Muscle of leg (tissue), 11 donors: Measurements from ENCODE around the gene SRGN. TPM values are rescaled to one million over a fixed set of nuclear protein-coding genes. Genes with fewer than 3 reads are reported as not detected.
"Not testable (repeated sequence)": the region's sequence is repeated elsewhere in the genome, so short reads cannot be mapped to it uniquely, and the experiment has no call there.

Experiments used
- DNase-seq: peaks from one replicate; pipeline ENCODE4 v3.0.0; 2013
- H3K27ac ChIP-seq: one replicate; pipeline ENCODE4 v1.5.1; 2013; ENCODE audit warnings: mild to moderate bottlenecking, low read length, control low read depth
- H3K27me3 ChIP-seq: one replicate; pipeline ENCODE4 v1.6.1; 2013; ENCODE audit warnings: low read length; ENCODE audit not compliant: control insufficient read depth, insufficient read depth
- H3K36me3 ChIP-seq: one replicate; pipeline ENCODE4 v1.6.1; 2013; ENCODE audit warnings: low read length; ENCODE audit not compliant: control insufficient read depth, insufficient read depth
- H3K4me1 ChIP-seq: one replicate; pipeline ENCODE4 v1.6.1; 2013; ENCODE audit warnings: low read length; ENCODE audit not compliant: control insufficient read depth, insufficient read depth
- H3K4me3 ChIP-seq: one replicate; pipeline ENCODE4 v1.5.1; 2013; ENCODE audit warnings: low read length, control low read depth
- H3K9me3 ChIP-seq: replicated peaks from 2 replicates; pipeline ENCODE4 v1.6.1; 2013; ENCODE audit warnings: low read depth, low read length; ENCODE audit not compliant: control insufficient read depth
- WGBS: methylation state at CpG from one replicate; pipeline ENCODE4 v1.1.5; 2013; ENCODE audit warnings: missing lambda C conversion rate; ENCODE audit not compliant: insufficient coverage; 5-methylcytosine and 5-hydroxymethylcytosine counted together
- polyA plus RNA-seq, 8 donors: library from polyadenylated mRNA; unstranded; fragments of 120-200 nt; gene quantifications; one replicate each; pipeline versions ENCODE4 v1.2.1 to v1.2.3, GENCODE V29; 2013; ENCODE audit warnings: inconsistent platforms in 1 of 8, low replicate concordance in 1 of 8; ENCODE audit not compliant: insufficient read length in 8 of 8, insufficient read depth in 1 of 8
- total RNA-seq: library from RNA; stranded (reverse); fragments of 120-200 nt; gene quantifications from one replicate; pipeline ENCODE4 v1.2.4, GENCODE V29; 2013

SRGN gene
- total and polyA plus RNA-seq, 9 donors = 20.3 to 38.1 (median 23.3) TPM

DNA sequence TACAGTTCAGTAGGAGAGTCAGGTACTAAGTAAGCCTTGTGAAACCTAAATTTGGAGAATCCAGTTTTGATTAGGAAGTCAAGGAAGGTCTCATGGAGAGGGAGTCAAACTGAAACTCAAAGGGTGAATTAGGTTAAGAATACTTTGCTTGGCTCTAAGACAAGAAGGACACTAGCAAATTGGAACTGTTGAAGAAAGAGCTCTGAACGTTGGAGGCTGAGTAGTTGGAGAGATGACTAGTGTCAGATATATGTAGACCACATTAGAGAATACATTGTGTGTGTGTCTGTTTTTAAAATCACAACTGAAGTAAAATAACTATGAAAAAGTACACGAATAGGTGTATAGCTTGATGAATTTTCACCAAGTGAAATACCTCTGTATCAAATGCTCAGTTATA lies 42.3 kb downstream of the SRGN start:
- no peak for DNase-seq
- Histone ChIP-seq H3K4me1 (peaks cover under 1% of the 10 kb centered on the region), H3K9me3 (no peaks in the 10 kb centered on the region), H3K4me3 (no peak overlapping the region), H3K27ac (no peak overlapping the region), H3K36me3 (peaks cover 4% of the 10 kb centered on the region), H3K27me3 (no peaks in the 10 kb centered on the region)
- no CpG with 5 or more reads among the region's 2 CpGs for WGBS

DNA sequence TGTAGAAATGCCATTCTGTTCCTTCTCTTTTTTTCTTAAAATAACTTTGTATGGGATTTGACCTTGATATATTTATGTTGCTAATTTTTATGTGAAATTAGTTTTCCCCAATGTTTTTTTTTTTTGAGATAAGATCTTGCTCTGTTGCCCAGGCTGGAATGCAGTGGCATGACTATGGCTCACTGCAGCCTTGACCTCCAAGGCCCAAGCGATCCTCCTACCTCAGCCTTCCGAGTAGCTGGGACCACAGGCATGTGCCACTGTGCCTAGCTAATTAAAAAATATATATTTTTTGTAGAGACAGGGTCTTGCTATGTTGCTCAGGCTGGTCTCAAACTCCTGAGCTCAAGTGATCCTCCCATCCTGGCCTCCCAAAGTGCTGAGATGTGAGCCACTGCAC lies 52.1 kb downstream of the SRGN start:
- H3K36me3 ChIP-seq = peaks cover 3% of the 10 kb centered on the region
- no peak overlapping the region for H3K27ac ChIP-seq
- no peaks in the 10 kb centered on the region for H3K9me3 ChIP-seq
- no peaks in the 10 kb centered on the region for H3K4me1 ChIP-seq
- no peak for DNase-seq
- no peak overlapping the region for H3K4me3 ChIP-seq
- whole genome bisulfite sequencing = no CpG with 5 or more reads among the region's 2 CpGs
- H3K27me3 ChIP-seq = no peaks in the 10 kb centered on the region

DNA sequence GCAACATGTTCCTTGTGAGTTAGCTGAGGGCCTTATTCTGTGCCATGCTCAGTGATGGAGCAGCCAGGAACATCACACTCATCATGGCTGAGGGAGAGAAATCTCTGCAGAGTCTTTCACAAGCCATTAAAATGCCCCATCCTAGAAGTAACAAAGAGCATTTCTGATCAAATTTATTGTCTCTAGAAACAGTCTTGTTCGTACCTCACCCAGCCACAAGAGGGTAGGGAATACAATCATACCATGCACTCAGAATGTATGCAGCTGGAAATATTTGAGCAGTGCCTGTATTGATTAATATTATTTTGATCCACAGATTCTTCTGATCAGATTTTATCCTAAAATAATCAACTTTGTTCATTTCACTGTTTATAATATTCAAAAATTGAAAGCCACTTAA lies 53.4 kb downstream of the SRGN start:
- no CpG with 5 or more reads among the region's 1 CpG for WGBS
- Histone ChIP-seq H3K36me3 (peaks cover 3% of the 10 kb centered on the region), H3K27ac (no peak overlapping the region), H3K27me3 (no peaks in the 10 kb centered on the region), H3K4me3 (no peak overlapping the region), H3K4me1 (no peaks in the 10 kb centered on the region), H3K9me3 (no peaks in the 10 kb centered on the region)
- no peak for DNase-seq

DNA sequence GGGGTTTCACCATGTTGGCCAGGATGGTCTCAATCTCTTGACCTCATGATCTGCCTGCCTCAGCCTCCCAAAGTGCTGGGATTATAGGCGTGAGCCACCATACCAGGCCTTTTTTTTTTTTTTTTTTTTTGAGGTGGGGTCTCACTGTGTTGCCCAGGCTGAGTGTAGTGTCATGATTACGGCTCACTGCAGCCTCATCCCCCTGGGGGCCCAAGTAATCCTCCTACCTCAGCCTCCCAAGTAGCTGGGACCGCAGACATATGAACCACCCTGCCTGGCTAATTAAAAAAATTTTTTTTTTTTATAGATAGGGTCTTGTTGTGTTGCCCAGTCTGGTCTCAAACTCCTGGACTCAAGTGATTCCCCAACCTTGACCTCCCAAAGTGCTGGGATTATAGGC lies 54.2 kb downstream of the SRGN start:
- not testable (repeated sequence) for H3K27me3 ChIP-seq, DNase-seq, H3K4me3 ChIP-seq, H3K9me3 ChIP-seq, H3K27ac ChIP-seq, H3K4me1 ChIP-seq, H3K36me3 ChIP-seq
- WGBS = no CpG with 5 or more reads among the region's 3 CpGs

- Histone ChIP-seq H3K4me1 (no peaks in the 10 kb centered on the region), H3K9me3 (no peaks in the 10 kb centered on the region), H3K4me3 (no peak overlapping the region), H3K27ac (no peak overlapping the region), H3K27me3 (no peaks in the 10 kb centered on the region), H3K36me3 (no peaks in the 10 kb centered on the region)
- DNase-seq = no peak
- WGBS = no CpG with 5 or more reads among the region's 3 CpGs
These were observed 55.1 kb downstream of the SRGN start for GRCh38 chr10:69142983-69143382.

DNA sequence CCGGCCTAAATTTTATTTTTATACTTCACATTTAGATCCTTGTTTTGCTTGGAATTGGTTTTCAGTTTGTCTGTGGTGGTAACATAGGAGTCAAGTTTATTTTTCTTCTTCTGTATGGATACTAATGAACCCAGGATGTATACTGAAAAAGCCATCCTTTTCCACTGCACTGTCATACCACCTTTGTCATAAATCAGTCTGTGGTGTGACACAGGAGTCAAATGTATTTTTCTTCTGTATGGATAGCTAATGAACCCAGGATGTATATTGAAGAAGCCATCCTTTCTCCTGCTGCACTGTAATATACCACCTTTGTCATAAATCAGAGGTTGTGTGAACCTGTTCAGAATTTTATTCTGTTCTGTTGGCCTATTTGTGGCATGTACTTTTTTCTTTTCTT lies 57.4 kb downstream of the SRGN start:
- Histone ChIP-seq H3K36me3 (no peaks in the 10 kb centered on the region), H3K9me3 (no peaks in the 10 kb centered on the region), H3K4me1 (no peaks in the 10 kb centered on the region), H3K27ac (no peak overlapping the region), H3K4me3 (no peak overlapping the region), H3K27me3 (no peaks in the 10 kb centered on the region)
- DNase-seq = no peak
- no CpG with 5 or more reads among the region's 1 CpG for WGBS

GRCh38 chr10:69145864-69146263 lies 58.0 kb downstream of the SRGN start:
- no peak for DNase-seq
- Histone ChIP-seq H3K36me3 (no peaks in the 10 kb centered on the region), H3K4me3 (no peak overlapping the region), H3K27ac (no peak overlapping the region), H3K4me1 (no peaks in the 10 kb centered on the region), H3K27me3 (no peaks in the 10 kb centered on the region), H3K9me3 (no peaks in the 10 kb centered on the region)
- WGBS = 95% methylated on average over 8 of the region's 8 CpGs

DNA sequence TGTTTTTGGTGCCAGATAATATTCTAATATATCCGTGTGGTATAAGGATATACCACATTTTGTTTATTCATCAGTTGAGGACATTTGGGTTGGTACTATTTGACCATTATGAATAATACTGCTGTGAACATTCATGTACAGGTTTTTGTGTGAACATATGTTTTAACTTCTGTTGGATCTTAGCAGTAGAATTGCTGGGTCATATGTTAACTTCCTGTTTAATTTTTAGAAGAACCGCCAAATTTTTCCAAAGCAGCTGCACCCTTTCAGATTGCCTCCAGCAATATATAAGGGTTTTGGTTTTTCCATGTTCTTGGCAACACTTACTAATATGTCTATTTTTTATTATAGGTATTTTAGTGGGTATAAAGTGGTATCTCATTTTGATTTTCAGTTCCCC lies 58.9 kb downstream of the SRGN start:
- no peaks in the 10 kb centered on the region for H3K36me3 ChIP-seq
- H3K27ac ChIP-seq = no peak overlapping the region
- H3K9me3 ChIP-seq = no peaks in the 10 kb centered on the region
- H3K27me3 ChIP-seq = no peaks in the 10 kb centered on the region
- no CpG with 5 or more reads among the region's 2 CpGs for WGBS
- no peak overlapping the region for H3K4me3 ChIP-seq
- H3K4me1 ChIP-seq = no peaks in the 10 kb centered on the region
- DNase-seq = peak; percentile 15

- Histone ChIP-seq H3K4me3 (no peak overlapping the region), H3K27ac (no peak overlapping the region), H3K36me3 (no peaks in the 10 kb centered on the region), H3K9me3 (no peaks in the 10 kb centered on the region), H3K27me3 (no peaks in the 10 kb centered on the region), H3K4me1 (no peaks in the 10 kb centered on the region)
- no CpG with 5 or more reads among the region's 3 CpGs for WGBS
- DNase-seq = no peak
These were observed 64.1 kb downstream of the SRGN start for GRCh38 chr10:69151984-69152383.

GRCh38 chr10:69153227-69153626 lies 65.3 kb downstream of the SRGN start:
- Histone ChIP-seq H3K9me3 (no peaks in the 10 kb centered on the region), H3K36me3 (no peaks in the 10 kb centered on the region), H3K4me1 (no peaks in the 10 kb centered on the region), H3K4me3 (no peak overlapping the region), H3K27me3 (no peaks in the 10 kb centered on the region), H3K27ac (no peak overlapping the region)
- no peak for DNase-seq
- WGBS = 81% methylated on average over 4 of the region's 6 CpGs
